CD4-positive, alpha-beta T cell (primary cell): ENCODE data around the gene MKNK2. TPM values are rescaled to one million over a fixed set of nuclear protein-coding genes. Genes with fewer than 3 reads are reported as not detected.

ENCODE experiments used
- ATAC-seq: fragments of 200-7000 bp; cut with Tn5 transposase; one replicate; pipeline ENCODE4 v1.10.0; 2022; ENCODE audit warnings: mild to moderate bottlenecking; ENCODE audit not compliant: poor library complexity
- CTCF ChIA-PET: fragments of 350-600 bp; sonication (Branson Sonifier 250); formaldehyde crosslinking; loops from one replicate; lab custom pipeline; 2021; ENCODE audit warnings: antibody characterized with exemption, inconsistent platforms; lab: Charles Lee
- POLR2A ChIA-PET: fragments of 350-600 bp; sonication (Branson Sonifier 250); formaldehyde crosslinking; loops from one replicate; lab custom pipeline; 2021; ENCODE audit warnings: antibody characterized with exemption, inconsistent platforms; lab: Charles Lee
- DNase-seq, 14 experiments: peaks; one replicate each; pipeline ENCODE4 v3.0.0-alpha.2; 2013 to 2020; ENCODE audit warnings: mixed read lengths in 2 of 14
- H3K27ac ChIP-seq, 2 donors: one replicate each; pipeline versions ENCODE4 v1.5.1 to v1.7.0; 2013; ENCODE audit warnings: low read length in 2 of 2, low read depth in 1 of 2, mild to moderate bottlenecking in 1 of 2
- H3K27me3 ChIP-seq, 2 experiments: 1 replicate in 1 of 2; 2 replicates in 1 of 2; pipeline versions ENCODE4 v1.6.1 to v1.7.0; 2013; ENCODE audit warnings: low read length in 2 of 2, control low read depth in 1 of 2, mild to moderate bottlenecking in 1 of 2, moderate library complexity in 1 of 2; ENCODE audit not compliant: insufficient read depth in 2 of 2, control insufficient read depth in 1 of 2
- H3K36me3 ChIP-seq: one replicate; pipeline ENCODE4 v1.6.1; 2013; ENCODE audit warnings: low read length, control low read depth; ENCODE audit not compliant: insufficient read depth
- H3K4me1 ChIP-seq: one replicate; pipeline ENCODE4 v1.6.1; 2013; ENCODE audit warnings: low read length, control low read depth; ENCODE audit not compliant: insufficient read depth
- H3K4me3 ChIP-seq: one replicate; pipeline ENCODE4 v1.5.1; 2013; ENCODE audit warnings: mild to moderate bottlenecking, low read length, moderate library complexity
- H3K9me3 ChIP-seq, 2 experiments: 1 replicate in 1 of 2; 2 replicates in 1 of 2; pipeline versions ENCODE4 v1.6.1 to v1.7.0; 2013; ENCODE audit warnings: low read length in 2 of 2, mild to moderate bottlenecking in 2 of 2, control low read depth in 1 of 2, moderate library complexity in 1 of 2; ENCODE audit not compliant: control insufficient read depth in 1 of 2, insufficient read depth in 1 of 2
- H3K27ac Mint-ChIP-seq: one replicate; pipeline ENCODE4 v1.8.0; 2020; ENCODE audit warnings: mixed read lengths
- H3K27me3 Mint-ChIP-seq: one replicate; pipeline ENCODE4 v1.8.0; 2021; ENCODE audit warnings: mixed read lengths
- H3K36me3 Mint-ChIP-seq: one replicate; pipeline ENCODE4 v1.8.0; 2021; ENCODE audit warnings: low read depth, mixed read lengths
- H3K4me1 Mint-ChIP-seq: one replicate; pipeline ENCODE4 v1.8.0; 2021; ENCODE audit warnings: low read depth, mixed read lengths
- H3K4me3 Mint-ChIP-seq: one replicate; pipeline ENCODE4 v1.8.0; 2020; ENCODE audit warnings: mild to moderate bottlenecking, mixed read lengths
- H3K9me3 Mint-ChIP-seq: one replicate; pipeline ENCODE4 v1.8.0; 2020; ENCODE audit warnings: mixed read lengths
- intact Hi-C, 2 experiments: fragments of 100-400 bp; cut with DNase I in 1 of 2; cut with micrococcal nuclease in 1 of 2; formaldehyde crosslinking; loops; one replicate each; pipeline versions ENCODE4 v1.15.1 to v1.9.0; 2023 to 2025; cut with DNase I, micrococcal nuclease
- total RNA-seq, 174 experiments: library from RNA in 2 of 174; stranded (reverse) in 2 of 174; gene quantifications; one replicate each; pipeline ENCODE4 v1.2.3 and lab custom pipeline; 2021 to 2026
- TF ChIP-seq, protein P1 (sequence below): fragments of 200-600 bp; IDR thresholded peaks from one replicate; pipeline ENCODE4 v1.8.0; 2022; ENCODE audit warnings: antibody characterized with exemption, mild to moderate bottlenecking

Gene MKNK2
- total RNA-seq, 2 experiments from 2014 or later: 325 to 347 TPM

DNA sequence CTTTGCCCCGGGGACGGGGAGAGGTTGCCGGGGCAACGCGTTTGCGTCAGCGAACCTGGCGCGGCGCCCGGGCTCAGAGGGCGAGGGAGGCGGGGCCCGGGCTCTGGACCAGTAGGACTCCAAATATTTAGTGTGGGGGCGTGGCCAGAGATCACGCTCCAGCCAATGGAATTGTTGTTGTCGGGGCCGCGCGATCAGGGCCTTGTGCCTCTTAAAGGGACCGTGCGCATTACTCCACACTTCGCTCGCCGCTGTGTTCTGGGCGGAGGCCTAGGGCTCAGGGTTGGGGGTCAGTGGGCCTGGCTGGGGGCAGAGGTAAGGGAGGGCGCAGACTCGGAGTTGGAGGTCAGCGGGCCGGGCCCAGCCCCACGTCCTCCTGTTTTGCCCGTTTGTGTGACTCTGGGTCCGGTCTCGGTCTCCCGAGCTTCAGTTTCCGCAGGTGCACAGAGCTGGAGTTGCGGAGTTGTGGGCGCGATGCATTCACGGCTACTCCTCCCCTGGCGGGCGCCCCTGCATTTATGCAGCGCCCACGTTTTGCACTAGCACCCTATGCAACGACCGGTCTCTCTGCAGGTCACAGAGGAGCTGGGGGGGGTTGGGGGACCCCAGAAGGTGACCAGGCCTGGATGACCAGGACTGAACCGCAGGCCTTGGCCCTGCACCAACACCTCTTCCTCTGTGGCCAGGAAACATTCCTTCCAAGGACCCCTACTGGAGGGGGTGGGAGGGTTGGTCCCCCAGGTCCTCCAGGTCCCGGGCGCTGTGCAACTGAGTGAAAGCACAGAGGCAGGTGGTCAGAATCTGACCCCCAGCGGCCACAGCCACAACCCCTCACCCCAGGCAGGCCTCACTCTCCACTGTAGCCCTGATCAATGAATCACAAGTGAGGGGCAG lies 10.7 kb upstream of the MKNK2 start:
- DNase-seq (peak; percentile 98 to 100 (median 99)), ATAC-seq (peak; percentile 92)
- TF ChIP-seq, protein P1, sequence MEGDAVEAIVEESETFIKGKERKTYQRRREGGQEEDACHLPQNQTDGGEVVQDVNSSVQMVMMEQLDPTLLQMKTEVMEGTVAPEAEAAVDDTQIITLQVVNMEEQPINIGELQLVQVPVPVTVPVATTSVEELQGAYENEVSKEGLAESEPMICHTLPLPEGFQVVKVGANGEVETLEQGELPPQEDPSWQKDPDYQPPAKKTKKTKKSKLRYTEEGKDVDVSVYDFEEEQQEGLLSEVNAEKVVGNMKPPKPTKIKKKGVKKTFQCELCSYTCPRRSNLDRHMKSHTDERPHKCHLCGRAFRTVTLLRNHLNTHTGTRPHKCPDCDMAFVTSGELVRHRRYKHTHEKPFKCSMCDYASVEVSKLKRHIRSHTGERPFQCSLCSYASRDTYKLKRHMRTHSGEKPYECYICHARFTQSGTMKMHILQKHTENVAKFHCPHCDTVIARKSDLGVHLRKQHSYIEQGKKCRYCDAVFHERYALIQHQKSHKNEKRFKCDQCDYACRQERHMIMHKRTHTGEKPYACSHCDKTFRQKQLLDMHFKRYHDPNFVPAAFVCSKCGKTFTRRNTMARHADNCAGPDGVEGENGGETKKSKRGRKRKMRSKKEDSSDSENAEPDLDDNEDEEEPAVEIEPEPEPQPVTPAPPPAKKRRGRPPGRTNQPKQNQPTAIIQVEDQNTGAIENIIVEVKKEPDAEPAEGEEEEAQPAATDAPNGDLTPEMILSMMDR: no peak
- intact Hi-C loops: loop anchor here (1.0 kb wide), 4 partner anchors 9 to 35 kb away; partner anchors contain the start of genes IZUMO4 (in 2 of the 2), MOB3A (in 2 of the 2) and MKNK2 (in 1 of the 2)
- no peaks in the 10 kb centered on the region for H3K36me3 ChIP-seq
- Mint-ChIP-seq H3K9me3 (no peaks in the 10 kb centered on the region), H3K27me3 (no peaks in the 10 kb centered on the region), H3K36me3 (peaks cover 4% of the 10 kb centered on the region), H3K27ac (peak overlapping the region; percentile 98), H3K4me3 (peak overlapping the region; percentile 92), H3K4me1 (peaks cover 40% of the 10 kb centered on the region)
- peak overlapping the region; percentile 84 for H3K4me3 ChIP-seq
- peak overlapping the region; percentile 95 to 97 for H3K27ac ChIP-seq
- H3K4me1 ChIP-seq: peaks cover 69% of the 10 kb centered on the region
- no peaks in the 10 kb centered on the region for H3K9me3 ChIP-seq
- CTCF ChIA-PET: interaction anchor here (1.3 kb wide), 1 partner anchor 10 kb away, joined by 3 read pairs; no protein-coding TSS in a partner anchor
- no peaks in the 10 kb centered on the region for H3K27me3 ChIP-seq
- POLR2A ChIA-PET: interaction anchor here (1.0 to 2.9 kb wide), 9 partner anchors 8 to 33 kb away, joined by 3 to 21 read pairs (median 6); no protein-coding TSS in a partner anchor

DNA sequence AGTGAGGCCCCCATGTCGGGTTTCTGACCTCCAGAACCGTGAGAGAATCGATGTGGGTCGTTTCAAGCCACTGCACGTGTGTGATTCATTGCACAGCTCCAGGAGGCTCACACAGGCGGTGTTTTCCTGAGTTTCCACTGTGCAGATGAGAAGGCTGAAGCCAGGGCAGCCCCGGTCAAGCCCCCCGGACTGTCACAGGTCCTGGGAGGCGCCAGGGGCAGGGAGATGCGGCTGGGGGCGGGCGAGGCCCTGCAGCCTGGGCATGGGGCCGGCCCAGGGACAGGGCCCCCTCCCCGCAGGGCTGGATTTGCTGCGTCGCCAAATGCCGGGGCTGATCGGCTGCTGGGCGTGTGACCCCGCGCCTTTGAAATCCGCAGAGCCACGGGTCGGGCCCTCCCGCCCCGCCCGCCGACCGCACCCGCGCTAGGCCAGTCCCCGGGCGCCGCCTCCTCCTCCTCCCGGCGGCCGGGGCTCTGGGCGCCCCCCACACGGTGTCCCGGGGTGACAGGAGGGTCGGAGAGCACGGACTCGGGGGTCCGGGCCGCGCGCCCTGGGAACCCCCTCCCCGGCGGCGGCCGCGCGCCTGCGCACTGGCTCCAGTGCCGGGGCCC lies 9.9 kb upstream of the MKNK2 start:
- no peaks in the 10 kb centered on the region for H3K9me3 ChIP-seq
- H3K27me3 Mint-ChIP-seq: no peaks in the 10 kb centered on the region
- no peaks in the 10 kb centered on the region for H3K27me3 ChIP-seq
- H3K36me3 ChIP-seq: no peaks in the 10 kb centered on the region
- peaks cover 76% of the 10 kb centered on the region for H3K4me1 ChIP-seq
- H3K4me3 Mint-ChIP-seq: peak overlapping the region; percentile 95
- peak overlapping the region; percentile 98 for H3K27ac Mint-ChIP-seq
- peak overlapping the region; percentile 84 for H3K4me3 ChIP-seq
- peaks cover 42% of the 10 kb centered on the region for H3K4me1 Mint-ChIP-seq
- CTCF ChIA-PET: interaction anchor here (0.8 to 1.3 kb wide), 3 partner anchors 9 to 41 kb away, joined by 3 to 6 read pairs (median 3); no protein-coding TSS in a partner anchor
- DNase-seq (peak in 1 of 14 experiments; percentile 38), ATAC-seq (peak; percentile 54)
- H3K27ac ChIP-seq: peak overlapping the region; percentile 95 to 97
- TF ChIP-seq, protein P1: no peak
- H3K36me3 Mint-ChIP-seq: peaks cover 4% of the 10 kb centered on the region
- intact Hi-C loops: loop anchor here (1.0 kb wide), 4 partner anchors 9 to 35 kb away; partner anchors contain the start of genes IZUMO4 (in 2 of the 2), MOB3A (in 2 of the 2) and MKNK2 (in 1 of the 2)
- POLR2A ChIA-PET: interaction anchor here (0.8 to 2.9 kb wide), 10 partner anchors 9 to 34 kb away, joined by 3 to 21 read pairs (median 5); no protein-coding TSS in a partner anchor
- no peaks in the 10 kb centered on the region for H3K9me3 Mint-ChIP-seq
